OCI-LY3 (cell line): ENCODE data around the gene PSMD5.

Source experiments
- H2AFZ ChIP-seq: fragments of 200-600, 300-600 bp; shearing (Covaris generic); 2 replicates; pipeline ENCODE4 v1.6.0; 2014; ENCODE audit warnings: antibody characterized with exemption, low read depth, low read length
- H3K27ac ChIP-seq: fragments of 200-600, 300-600 bp; sonication (generic); 2 replicates; pipeline ENCODE4 v1.5.1; 2014; ENCODE audit warnings: mild to moderate bottlenecking, low read length, moderate library complexity, mixed read lengths
- H3K27me3 ChIP-seq: fragments of 200-600, 300-600 bp; sonication (generic); 2 replicates; pipeline ENCODE4 v1.6.1; 2014; ENCODE audit warnings: low read depth, low read length, mixed read lengths
- H3K36me3 ChIP-seq: fragments of 200-600, 300-600 bp; sonication (generic); replicated peaks from 2 replicates; pipeline ENCODE3; 2014; ENCODE audit warnings: low read depth, low read length, mixed read lengths
- H3K4me1 ChIP-seq: fragments of 300-600, 200-600 bp; sonication (generic); 2 replicates; pipeline ENCODE4 v1.6.1; 2014; ENCODE audit warnings: low read length, mixed read lengths
- H3K4me2 ChIP-seq: fragments of 200-600, 300-600 bp; sonication (generic); 2 replicates; pipeline ENCODE4 v1.6.1; 2014; ENCODE audit warnings: low read length, mixed read lengths
- H3K4me3 ChIP-seq: fragments of 300-600, 200-600 bp; sonication (generic); 2 replicates; pipeline ENCODE4 v1.5.1; 2014; ENCODE audit warnings: antibody characterized with exemption, mild to moderate bottlenecking, low read length, moderate library complexity
- H3K79me2 ChIP-seq: fragments of 300-600, 200-600 bp; shearing (Covaris generic); 2 replicates; pipeline ENCODE4 v1.6.1; 2014; ENCODE audit warnings: mild to moderate bottlenecking, low read length, mixed read lengths
- H3K9ac ChIP-seq: fragments of 300-600, 200-600 bp; shearing (Covaris generic); 2 replicates; pipeline ENCODE4 v1.6.0; 2014; ENCODE audit warnings: mild to moderate bottlenecking, low read length, moderate library complexity
- H3K9me3 ChIP-seq: fragments of 200-600, 300-600 bp; shearing (Covaris generic); 2 replicates; pipeline ENCODE4 v1.6.1; 2014; ENCODE audit warnings: low read length, mixed read lengths; ENCODE audit not compliant: insufficient read depth
- H4K20me1 ChIP-seq: fragments of 200-600, 300-600 bp; sonication (generic); 2 replicates; pipeline ENCODE4 v1.6.1; 2016; ENCODE audit warnings: low read length, mixed read lengths; ENCODE audit not compliant: insufficient read depth
- EZH2phosphoT487 ChIP-seq: fragments of 200-600 bp; shearing (Covaris generic); IDR thresholded peaks from 2 replicates; pipeline ENCODE4 v1.6.1; 2018; ENCODE audit warnings: antibody characterized with exemption, mixed run types, low read depth
- TF ChIP-seq, protein P1 (sequence below): fragments of 200-600, 300-600 bp; sonication (generic); IDR thresholded peaks from 2 replicates; pipeline ENCODE4 v1.5.1; 2014; ENCODE audit warnings: antibody characterized with exemption, low read length, low read depth

The PSMD5 gene

DNA sequence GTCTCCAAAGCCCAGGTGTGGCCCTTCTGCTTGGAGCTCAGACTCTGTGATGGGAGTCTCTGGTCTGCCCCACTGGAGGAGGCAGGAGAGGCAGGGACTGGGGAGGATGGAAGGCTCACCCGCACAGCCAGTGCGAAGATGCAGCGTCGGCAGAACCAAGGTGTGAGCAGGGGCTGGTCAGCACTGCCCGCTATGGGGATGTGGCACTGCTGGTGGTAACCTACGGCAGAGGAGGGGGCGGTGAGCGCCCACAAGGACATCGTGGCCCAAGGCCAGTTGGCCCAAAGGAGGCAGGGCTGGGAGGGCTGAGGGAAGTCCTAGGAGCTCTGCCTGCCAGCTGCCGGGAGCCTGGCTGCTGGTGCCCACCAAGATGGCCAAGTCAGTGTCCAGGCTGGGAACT is 27.0 kb upstream of the PSMD5 start:
- H4K20me1 ChIP-seq: no peaks in the 10 kb centered on the region
- no peak overlapping the region for H3K27ac ChIP-seq
- peaks cover 60% of the 10 kb centered on the region for H3K36me3 ChIP-seq
- H3K4me3 ChIP-seq: no peak overlapping the region
- H3K27me3 ChIP-seq: no peaks in the 10 kb centered on the region
- H2AFZ ChIP-seq: no peak overlapping the region
- H3K9ac ChIP-seq: no peak overlapping the region
- H3K9me3 ChIP-seq: no peaks in the 10 kb centered on the region
- no peak for TF ChIP-seq EZH2phosphoT487
- no peaks in the 10 kb centered on the region for H3K79me2 ChIP-seq
- H3K4me2 ChIP-seq: no peak overlapping the region
- peaks cover 11% of the 10 kb centered on the region for H3K4me1 ChIP-seq

DNA sequence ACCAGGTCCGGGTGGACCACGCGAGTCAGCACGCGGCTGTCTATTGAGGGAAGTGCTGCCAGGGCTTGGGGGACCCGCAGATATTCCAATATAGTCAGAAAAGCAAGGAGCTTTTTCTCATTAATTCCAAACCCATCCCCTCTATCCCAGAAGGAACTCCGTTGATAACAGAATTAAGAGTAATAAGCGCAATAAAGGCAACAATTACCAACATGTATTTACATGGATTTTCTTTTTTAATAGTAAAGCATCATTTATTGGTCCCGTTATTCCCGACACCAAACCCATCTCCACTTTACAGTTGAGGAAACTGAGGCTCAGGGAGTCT is 26.6 kb upstream of the PSMD5 start:
- Histone ChIP-seq H3K79me2 (no peaks in the 10 kb centered on the region), H3K27me3 (no peaks in the 10 kb centered on the region), H3K4me1 (peaks cover 11% of the 10 kb centered on the region), H3K36me3 (peaks cover 56% of the 10 kb centered on the region), H3K4me2 (peak overlapping the region; percentile 62), H3K9me3 (no peaks in the 10 kb centered on the region), H4K20me1 (no peaks in the 10 kb centered on the region), H2AFZ (no peak overlapping the region), H3K9ac (no peak overlapping the region), H3K4me3 (peak overlapping the region; percentile 64), H3K27ac (no peak overlapping the region; the same call in 1 of the 2 replicates)
- no peak for TF ChIP-seq EZH2phosphoT487
- TF ChIP-seq, protein P1, sequence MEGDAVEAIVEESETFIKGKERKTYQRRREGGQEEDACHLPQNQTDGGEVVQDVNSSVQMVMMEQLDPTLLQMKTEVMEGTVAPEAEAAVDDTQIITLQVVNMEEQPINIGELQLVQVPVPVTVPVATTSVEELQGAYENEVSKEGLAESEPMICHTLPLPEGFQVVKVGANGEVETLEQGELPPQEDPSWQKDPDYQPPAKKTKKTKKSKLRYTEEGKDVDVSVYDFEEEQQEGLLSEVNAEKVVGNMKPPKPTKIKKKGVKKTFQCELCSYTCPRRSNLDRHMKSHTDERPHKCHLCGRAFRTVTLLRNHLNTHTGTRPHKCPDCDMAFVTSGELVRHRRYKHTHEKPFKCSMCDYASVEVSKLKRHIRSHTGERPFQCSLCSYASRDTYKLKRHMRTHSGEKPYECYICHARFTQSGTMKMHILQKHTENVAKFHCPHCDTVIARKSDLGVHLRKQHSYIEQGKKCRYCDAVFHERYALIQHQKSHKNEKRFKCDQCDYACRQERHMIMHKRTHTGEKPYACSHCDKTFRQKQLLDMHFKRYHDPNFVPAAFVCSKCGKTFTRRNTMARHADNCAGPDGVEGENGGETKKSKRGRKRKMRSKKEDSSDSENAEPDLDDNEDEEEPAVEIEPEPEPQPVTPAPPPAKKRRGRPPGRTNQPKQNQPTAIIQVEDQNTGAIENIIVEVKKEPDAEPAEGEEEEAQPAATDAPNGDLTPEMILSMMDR: no peak

DNA sequence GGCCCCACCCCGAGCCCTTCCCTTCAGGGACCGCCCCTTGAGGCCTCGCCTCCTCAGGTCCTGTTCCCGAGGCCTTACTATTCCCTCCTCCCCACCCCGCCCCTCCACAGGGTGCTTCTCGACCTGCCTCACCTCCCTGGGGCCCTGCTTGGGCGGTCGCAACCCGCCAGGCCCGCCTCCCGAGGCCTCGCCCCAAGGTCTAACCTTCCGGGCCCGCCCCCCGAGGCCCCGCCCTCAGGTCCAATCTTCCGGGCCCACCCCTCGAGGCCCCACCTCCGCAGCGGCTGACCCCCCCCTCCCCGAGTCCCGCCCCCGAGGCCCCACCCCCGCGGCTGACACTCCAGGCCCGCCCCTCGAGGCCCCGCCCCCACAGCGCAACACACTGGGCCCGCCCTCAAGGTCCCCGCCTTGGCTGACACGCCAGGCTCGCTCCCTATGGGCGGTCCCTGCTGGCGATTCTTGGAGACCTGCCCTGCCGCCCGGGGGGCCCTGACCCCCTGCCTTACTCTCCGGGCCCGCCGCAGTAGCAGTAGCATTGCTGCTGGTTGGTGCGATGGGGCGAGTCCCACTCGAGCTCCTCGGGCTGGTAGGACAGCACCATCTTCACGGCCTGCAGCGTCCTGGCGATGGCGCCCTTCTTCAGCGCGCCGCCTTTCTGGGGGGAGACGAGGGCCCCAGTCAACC is 26.1 kb upstream of the PSMD5 start:
- no peaks in the 10 kb centered on the region for H4K20me1 ChIP-seq
- peak overlapping the region; percentile 41; the same call in 1 of the 2 replicates for H3K9ac ChIP-seq
- H3K4me3 ChIP-seq: peak overlapping the region; percentile 69
- TF ChIP-seq, protein P1: peak; percentile 38; the same call in 1 of the 2 replicates
- no peak for TF ChIP-seq EZH2phosphoT487
- no peaks in the 10 kb centered on the region for H3K79me2 ChIP-seq
- H3K9me3 ChIP-seq: no peaks in the 10 kb centered on the region
- H2AFZ ChIP-seq: no peak overlapping the region
- H3K27me3 ChIP-seq: no peaks in the 10 kb centered on the region
- H3K4me2 ChIP-seq: peak overlapping the region; percentile 79
- H3K36me3 ChIP-seq: peaks cover 55% of the 10 kb centered on the region
- peaks cover 11% of the 10 kb centered on the region for H3K4me1 ChIP-seq
- no peak overlapping the region; the same call in 1 of the 2 replicates for H3K27ac ChIP-seq

DNA sequence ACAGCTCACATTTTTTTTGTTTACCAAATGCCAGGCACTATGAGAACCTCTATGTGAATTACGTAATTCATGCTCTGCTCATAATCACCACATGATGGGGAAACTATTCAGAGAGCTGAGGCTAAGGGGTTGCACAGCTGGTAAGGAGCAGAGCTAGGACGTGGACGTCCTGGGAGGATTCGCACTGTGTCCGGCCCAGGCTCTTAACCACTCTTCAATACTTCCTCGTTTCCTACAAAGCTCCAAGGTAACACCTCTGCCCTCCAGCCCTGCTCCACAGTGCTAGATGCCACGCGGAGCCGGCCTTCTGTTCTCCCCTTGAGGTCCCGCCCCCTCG is 25.6 kb upstream of the PSMD5 start:
- Histone ChIP-seq H3K4me3 (peak overlapping the region; percentile 69), H3K27ac (no peak overlapping the region)

More for the DNA sequence above, 25.6 kb upstream of the PSMD5 start:
- Histone ChIP-seq H3K9ac (peak overlapping the region; percentile 41; the same call in 1 of the 2 replicates), H3K4me1 (peaks cover 11% of the 10 kb centered on the region), H3K36me3 (peaks cover 55% of the 10 kb centered on the region), H3K4me2 (peak overlapping the region; percentile 79), H3K79me2 (no peaks in the 10 kb centered on the region), H4K20me1 (no peaks in the 10 kb centered on the region), H2AFZ (no peak overlapping the region), H3K27me3 (no peaks in the 10 kb centered on the region), H3K9me3 (no peaks in the 10 kb centered on the region)
- no peak for TF ChIP-seq EZH2phosphoT487
- TF ChIP-seq, protein P1: no peak
